PC-9 (cell line): ENCODE measurements around the gene SLC17A3.

Source experiments
- CTCF ChIP-seq: fragments of 200-600 bp; sonication (generic); conservative IDR thresholded peaks from 2 replicates; pipeline ENCODE4 v1.6.1; 2017; ENCODE audit warnings: mixed run types, antibody characterized with exemption, mild to moderate bottlenecking, moderate library complexity
- EZH2 ChIP-seq: fragments of 200-600 bp; sonication (generic); IDR thresholded peaks from 2 replicates; pipeline ENCODE4 v1.8.0; 2017; ENCODE audit warnings: antibody characterized with exemption, low read depth

- TF ChIP-seq CTCF (no peak), EZH2 (no peak)
These were observed 26.8 kb upstream of the SLC17A3 start for GRCh38 chr6:25900843-25901242.
